HK-2 (cell line): ENCODE data around the gene RPS27L.
"Not testable (repeated sequence)": the region's sequence is repeated elsewhere in the genome, so short reads cannot be mapped to it uniquely, and the experiment has no call there.

ENCODE experiments used
- DNase-seq: peaks from one replicate; pipeline ENCODE4 v3.0.0-alpha.2; 2018; ENCODE audit not compliant: unreplicated experiment

Gene RPS27L

GRCh38 chr15:63098901-63099300 lies 58.4 kb downstream of the RPS27L start:
- DNase-seq: not testable (repeated sequence)
